Measurements from ENCODE around the gene GJD3.

The GJD3 gene

DNA sequence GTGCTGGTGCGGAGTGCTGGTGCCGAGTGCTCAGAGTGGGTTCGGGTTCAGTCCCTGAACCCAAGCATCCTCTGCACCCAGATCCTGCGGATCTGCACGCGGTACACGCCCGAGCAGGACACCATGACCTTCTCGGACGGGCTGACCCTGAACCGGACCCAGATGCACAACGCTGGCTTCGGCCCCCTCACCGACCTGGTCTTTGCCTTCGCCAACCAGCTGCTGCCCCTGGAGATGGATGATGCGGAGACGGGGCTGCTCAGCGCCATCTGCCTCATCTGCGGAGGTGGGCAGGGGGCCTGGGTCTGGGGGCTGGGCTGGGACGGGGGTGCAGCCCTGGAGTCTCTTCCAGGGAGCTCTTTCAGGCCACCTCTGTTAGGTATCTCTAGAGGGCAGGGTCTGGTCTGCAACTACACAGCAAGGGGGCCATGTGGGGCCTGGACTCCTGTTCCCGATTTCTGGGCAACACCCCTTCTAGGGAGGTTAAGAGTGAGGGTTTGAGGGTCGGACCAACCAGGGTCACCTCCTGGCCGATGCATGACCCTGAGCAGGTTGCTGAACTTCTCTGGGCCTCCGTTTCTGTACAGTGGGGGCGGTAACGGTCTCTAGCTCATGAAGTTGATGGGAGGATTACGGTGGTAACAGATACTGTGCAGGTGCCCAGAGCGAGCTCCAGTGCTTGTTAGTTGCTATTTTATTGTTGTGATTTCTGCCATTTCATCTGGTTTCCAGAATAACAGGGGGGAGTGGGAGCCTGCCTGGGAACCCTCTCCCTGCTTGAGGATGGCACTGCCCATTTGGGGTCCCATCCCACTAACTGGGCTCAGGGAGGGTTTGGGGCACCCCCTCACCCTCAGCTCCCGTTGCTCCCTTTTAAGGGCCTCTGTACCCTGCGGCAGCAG lies 10.1 kb downstream of the GJD3 start:
- peak overlapping the region in 4 of 21 experiments; percentile 28 to 46 (median 34) for H3K27ac ChIP-seq
- no peak overlapping the region for H3K4me3 ChIP-seq

GRCh38 chr17:40352779-40353394 lies 11.7 kb downstream of the GJD3 start:
- H3K27ac ChIP-seq = peak overlapping the region in 1 of 21 experiments; percentile 41
- no peak overlapping the region for H3K4me3 ChIP-seq

GRCh38 chr17:40352237-40352778 lies 12.2 kb downstream of the GJD3 start:
- no peak overlapping the region for H3K4me3 ChIP-seq
- peak overlapping the region in 3 of 21 experiments; percentile 7 to 91 (median 31) for H3K27ac ChIP-seq

- Histone ChIP-seq H3K4me3 (no peak overlapping the region), H3K27ac (peak overlapping the region in 7 of 21 experiments; percentile 2 to 91 (median 38))
These were observed 12.9 kb downstream of the GJD3 start for GRCh38 chr17:40351359-40352236.

DNA sequence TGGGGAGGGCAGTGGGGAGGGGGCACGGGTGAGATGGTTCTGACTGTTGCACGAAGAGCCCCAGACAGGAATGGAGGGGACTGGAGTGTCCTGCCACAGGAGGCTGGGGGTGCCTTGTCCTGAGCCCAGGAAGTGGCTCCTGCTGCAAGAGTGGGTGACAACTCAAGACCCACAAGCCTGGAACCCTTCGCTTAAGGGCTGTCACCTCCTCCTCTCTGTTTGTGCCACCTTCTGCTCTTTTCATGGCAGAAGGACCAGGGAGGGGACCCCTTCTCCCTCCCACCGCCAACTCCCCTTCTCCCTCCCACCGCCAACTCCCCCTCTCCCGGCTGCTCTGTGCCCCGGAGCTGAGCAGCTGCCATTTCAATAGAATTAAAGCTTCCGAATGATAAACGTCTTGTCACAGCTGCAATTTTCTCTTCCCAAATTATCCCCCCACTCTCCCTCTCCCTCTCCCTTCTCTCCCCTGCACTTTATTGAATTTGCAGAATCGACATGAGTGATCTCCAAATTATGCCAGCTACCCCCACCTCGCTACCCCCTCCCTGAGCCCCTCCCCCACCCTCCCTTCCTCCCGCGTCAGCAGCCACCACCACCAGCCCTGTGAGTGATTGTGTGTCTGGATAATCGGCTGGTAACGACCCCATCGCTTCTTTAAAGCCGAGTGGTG lies 13.7 kb downstream of the GJD3 start:
- H3K27ac ChIP-seq = peak overlapping the region in 13 of 21 experiments; percentile 1 to 91 (median 67)
- no peak overlapping the region for H3K4me3 ChIP-seq

DNA sequence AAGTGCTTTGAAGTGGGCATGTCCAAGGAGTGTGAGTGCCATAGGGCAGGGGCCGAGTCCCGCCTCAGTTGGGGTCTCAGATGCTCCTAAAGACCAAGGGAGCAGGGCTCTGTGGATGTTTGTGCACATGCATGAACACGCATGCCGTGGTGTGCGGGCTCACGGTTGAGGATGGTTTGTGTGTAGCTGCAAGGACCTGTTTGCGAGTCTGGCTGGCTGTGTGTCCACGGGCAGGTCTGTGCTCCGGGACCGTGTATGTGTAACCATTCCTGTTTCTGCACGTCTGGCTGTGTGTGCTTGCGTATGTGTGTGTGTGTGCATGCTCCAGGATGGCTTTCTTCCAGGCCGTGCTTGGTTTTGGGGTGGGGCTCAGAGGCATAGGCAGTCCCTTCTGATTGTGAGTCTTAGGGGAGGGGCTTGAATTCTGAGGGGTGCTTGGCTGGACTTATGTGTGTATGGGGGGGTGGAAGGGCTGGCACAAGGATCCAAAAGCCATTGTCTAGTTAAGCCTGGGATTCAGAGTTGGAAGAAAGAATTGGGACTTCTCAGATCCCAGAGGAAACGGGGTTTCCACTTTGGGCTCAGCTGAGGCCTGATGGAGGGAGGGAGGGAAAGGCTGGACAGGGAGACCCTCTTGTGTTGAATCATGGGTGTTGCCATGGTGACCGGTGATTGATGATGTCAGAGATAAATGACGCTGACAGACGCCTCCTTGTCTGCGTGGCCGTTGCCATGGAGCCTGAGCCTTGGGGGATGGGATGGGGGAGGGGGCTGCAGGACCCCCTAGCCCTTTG lies 14.4 kb downstream of the GJD3 start:
- H3K4me3 ChIP-seq = no peak overlapping the region

DNA sequence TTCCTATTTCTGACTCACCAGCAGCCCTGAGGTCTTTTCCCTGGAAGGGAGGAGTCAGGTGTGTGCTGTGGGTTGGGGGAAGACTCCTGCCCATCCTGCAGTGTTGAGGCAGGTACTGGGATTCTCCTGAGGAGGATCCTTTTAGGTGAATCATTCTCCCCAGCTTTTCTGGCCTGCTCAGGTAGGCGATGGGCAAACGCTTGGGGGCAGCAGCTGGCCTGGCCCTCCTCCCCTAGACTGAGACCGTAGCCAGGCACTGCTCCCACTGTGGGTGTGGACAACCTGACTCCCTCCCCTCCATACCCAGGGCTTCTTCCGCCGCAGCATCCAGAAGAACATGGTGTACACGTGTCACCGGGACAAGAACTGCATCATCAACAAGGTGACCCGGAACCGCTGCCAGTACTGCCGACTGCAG lies 15.1 kb downstream of the GJD3 start:
- peak overlapping the region in 13 of 21 experiments; percentile 24 to 94 (median 85) for H3K27ac ChIP-seq
- no peak overlapping the region for H3K4me3 ChIP-seq

More for the DNA sequence above, 14.4 kb downstream of the GJD3 start:
- peak overlapping the region in 14 of 21 experiments; percentile 22 to 94 (median 72) for H3K27ac ChIP-seq

DNA sequence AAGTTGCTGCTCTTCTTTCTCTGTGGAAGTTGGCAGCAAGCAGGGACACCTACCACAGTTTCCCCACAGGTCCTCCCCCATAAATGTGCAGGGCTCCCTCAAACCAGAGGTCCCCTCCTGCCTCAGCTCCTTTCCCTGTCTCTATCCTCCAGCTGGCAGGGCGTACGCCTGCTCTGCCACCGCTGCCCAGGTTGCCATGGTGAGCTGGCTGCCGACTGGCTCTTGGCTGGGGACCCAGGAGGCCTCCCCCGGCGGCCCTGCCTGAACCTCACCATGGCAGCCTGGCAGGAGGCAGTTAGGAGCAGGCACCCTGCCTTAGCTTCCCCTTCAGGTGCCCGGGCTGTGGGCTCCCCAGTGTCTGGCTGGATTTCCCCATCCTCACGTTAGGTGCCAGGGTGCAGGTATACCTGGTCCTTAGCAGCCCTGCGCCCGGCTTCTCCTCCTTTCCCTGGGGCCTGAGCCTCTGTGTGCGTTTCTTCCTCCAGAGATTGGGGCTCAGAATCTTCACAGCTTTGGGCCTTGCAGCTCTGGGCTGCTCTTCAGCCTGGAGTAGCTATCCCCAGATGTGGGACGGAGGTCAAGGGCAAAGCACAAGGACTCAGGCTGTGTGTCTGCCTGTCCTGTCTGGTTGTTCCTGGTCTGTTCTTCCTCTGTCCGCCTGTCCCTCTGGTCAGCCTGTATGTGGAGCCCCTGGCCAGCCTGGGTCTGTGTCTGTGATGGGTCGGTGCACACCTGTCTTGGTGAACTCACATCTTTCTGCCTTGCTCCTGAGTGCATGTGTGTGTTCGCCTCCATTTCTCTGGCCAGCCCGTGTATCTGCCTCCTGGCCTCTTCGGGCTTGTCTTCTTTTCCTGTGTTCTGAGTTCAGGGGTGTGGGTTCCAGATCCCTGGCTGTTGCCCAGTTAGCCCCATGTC lies 15.7 kb downstream of the GJD3 start:
- Histone ChIP-seq H3K27ac (peak overlapping the region in 17 of 21 experiments; percentile 1 to 96 (median 85)), H3K4me3 (no peak overlapping the region)

- H3K4me3 ChIP-seq = no peak overlapping the region
- peak overlapping the region in 16 of 21 experiments; percentile 3 to 96 (median 87) for H3K27ac ChIP-seq
These were observed 16.4 kb downstream of the GJD3 start for GRCh38 chr17:40348136-40348504.

DNA sequence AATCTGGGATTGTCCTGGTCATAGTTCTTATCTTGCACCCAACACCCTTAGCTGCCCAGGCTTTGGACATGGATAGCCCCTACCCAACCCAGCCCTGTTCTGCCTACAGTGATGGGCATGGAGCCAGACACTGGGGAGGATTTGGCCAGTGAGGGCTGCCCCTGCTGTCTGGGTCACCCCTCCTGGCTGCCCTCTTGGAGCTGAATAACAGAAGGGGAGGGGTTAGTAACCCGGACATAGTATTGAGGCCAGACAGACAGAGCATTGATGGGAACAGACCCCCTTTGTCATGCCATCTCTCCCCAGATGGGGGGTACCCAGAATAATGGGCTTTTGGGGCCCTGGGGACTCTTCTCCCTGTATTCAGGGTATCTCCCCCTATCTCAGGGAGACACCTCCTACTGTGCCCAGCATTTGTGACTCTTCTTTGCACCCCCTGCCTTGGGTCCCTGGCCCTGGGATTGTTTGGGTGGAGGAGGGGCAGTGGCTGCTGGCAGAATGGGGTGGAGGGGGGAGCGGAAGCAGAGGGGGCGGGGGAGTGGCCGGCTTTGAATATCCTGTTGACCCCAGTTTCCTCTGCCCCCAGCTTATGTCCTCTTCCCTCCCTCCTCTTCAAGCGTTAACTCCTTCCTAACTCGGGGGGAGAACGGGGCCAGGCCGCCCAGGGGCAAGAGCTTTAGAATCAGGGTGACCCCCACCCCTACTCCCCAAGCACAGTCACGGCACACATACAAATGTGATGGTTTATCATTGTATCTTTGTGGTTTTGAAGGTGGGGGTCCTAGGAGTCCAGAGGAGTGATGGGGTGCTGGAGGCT lies 17.0 kb downstream of the GJD3 start:
- Histone ChIP-seq H3K4me3 (no peak overlapping the region), H3K27ac (peak overlapping the region in 19 of 21 experiments; percentile 3 to 96 (median 85))

- Histone ChIP-seq H3K27ac (peak overlapping the region in 18 of 21 experiments; percentile 15 to 96 (median 85)), H3K4me3 (no peak overlapping the region)
These were observed 17.8 kb downstream of the GJD3 start for GRCh38 chr17:40346765-40347158.

- Histone ChIP-seq H3K4me3 (peak overlapping the region in 6 of 7 experiments; percentile 26 to 67 (median 50)), H3K27ac (peak overlapping the region in 20 of 21 experiments; percentile 36 to 96 (median 85))
These were observed 18.4 kb downstream of the GJD3 start for GRCh38 chr17:40345994-40346764.

DNA sequence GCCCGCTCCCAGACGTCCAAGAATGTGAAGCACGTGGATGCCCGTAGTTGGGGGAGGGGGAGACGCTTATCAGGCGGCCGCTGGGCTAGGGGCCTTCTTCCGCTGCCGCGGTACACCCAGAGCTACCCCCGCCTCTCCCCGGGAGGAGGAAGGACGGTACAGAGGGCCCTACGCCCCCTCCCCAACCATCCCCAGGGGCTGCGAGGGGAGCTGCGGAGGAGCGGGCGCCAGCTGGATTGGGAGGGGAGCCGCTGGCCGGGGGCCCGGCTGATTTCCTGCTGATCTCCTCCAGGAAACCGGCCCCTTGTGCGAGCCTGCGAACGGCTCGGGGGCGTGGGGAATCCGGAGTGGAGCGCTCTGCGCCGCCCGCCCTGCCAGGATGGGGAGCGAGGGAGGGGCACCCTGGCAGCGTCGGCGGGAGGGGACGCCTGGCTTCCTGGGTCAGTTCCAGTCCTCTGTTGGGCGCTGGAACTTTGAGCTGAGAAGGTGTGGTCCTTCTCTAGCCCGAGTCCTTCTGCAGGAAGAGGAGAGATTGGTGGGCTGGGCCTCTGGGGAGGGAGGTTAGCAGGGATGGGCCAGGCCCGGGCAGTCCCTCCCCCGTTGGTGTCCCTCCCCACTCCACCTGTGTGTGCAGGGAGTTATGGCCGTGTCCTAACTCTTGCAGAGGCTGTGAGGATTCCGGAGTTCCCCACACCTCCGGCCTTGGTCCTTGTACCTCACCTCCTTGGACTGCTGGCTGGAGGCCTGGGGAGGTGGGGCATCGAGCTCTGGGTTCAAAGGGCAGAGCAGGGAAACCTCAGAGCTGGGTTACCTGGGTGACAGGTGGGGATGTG lies 19.2 kb downstream of the GJD3 start:
- H3K27ac ChIP-seq = peak overlapping the region; percentile 2 to 96 (median 85)
- peak overlapping the region; percentile 26 to 67 (median 48) for H3K4me3 ChIP-seq

DNA sequence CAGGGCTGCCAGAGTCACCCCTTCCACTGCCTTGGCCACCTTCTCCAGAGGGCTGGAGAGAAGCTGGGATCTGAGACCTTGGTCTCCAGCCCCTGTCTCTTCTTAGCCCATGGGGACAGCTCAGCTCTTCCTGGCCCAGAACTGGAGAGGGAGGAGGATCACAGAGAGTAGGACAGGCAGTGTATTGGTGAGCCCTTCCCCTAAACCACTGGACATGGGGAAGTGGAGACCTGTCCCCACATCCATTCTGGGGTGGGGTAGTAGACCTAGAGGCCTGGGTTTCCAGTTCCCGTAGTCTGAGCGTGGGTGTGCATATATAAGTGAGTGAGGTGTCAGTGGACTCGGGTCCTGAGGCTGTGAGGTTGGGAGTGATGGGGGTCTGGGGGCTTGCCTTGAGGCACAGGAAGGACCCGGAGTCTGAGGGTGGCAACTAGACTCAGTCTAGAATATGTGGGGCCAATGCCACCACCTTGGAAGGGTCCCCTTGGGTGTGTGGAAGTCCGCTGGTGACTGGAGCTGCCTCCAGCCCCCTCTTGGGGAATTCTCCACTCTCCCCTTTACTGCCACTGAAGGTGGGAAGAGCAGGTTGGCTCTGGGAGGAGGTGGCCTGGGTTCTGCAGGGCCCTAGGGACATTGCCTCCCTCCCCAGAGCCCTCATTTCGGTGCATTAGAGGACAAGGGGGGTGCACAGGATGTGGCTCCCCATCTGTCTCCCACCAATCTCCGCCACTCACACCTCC lies 19.9 kb downstream of the GJD3 start:
- H3K27ac ChIP-seq = peak overlapping the region; percentile 2 to 96 (median 85)
- H3K4me3 ChIP-seq = peak overlapping the region; percentile 26 to 67 (median 48)
